ENCODE data around the gene NUP62. TPM values are rescaled to one million over a fixed set of nuclear protein-coding genes. Genes with fewer than 3 reads are reported as not detected.
"Not testable (repeated sequence)": the region's sequence is repeated elsewhere in the genome, so short reads cannot be mapped to it uniquely, and the experiment has no call there.

NUP62 gene
- total RNA-seq, 1 donor from 2014 or later, result 126 TPM

- intact Hi-C loops (cut with micrococcal nuclease), result no loop called here
These were observed 2.8 kb downstream of the NUP62 start for GRCh38 chr19:49926515-49926914.

GRCh38 chr19:49925486-49925885, 3.8 kb downstream of the NUP62 start:
- intact Hi-C loops (cut with micrococcal nuclease), result no loop called here

GRCh38 chr19:49924881-49925210, 4.5 kb downstream of the NUP62 start:
- intact Hi-C loops (cut with micrococcal nuclease), result not testable (repeated sequence)

GRCh38 chr19:49924004-49924880, 5.1 kb downstream of the NUP62 start:
- intact Hi-C loops (cut with micrococcal nuclease), result no loop called here

GRCh38 chr19:49923055-49924003, 6.0 kb downstream of the NUP62 start:
- intact Hi-C loops (cut with micrococcal nuclease), result no loop called here

GRCh38 chr19:49921871-49922795, 7.2 kb downstream of the NUP62 start:
- intact Hi-C loops (cut with micrococcal nuclease), result no loop called here

- intact Hi-C loops (cut with micrococcal nuclease), result no loop called here
These were observed 8.5 kb downstream of the NUP62 start for GRCh38 chr19:49920624-49921363.

- intact Hi-C loops (cut with micrococcal nuclease), result no loop called here
These were observed 11.2 kb downstream of the NUP62 start for GRCh38 chr19:49918089-49918488.

GRCh38 chr19:49916839-49917733, 12.2 kb downstream of the NUP62 start:
- intact Hi-C loops (cut with micrococcal nuclease), result no loop called here

- intact Hi-C loops (cut with micrococcal nuclease), result no loop called here
These were observed 14.0 kb downstream of the NUP62 start for GRCh38 chr19:49915271-49915670.

GRCh38 chr19:49913720-49914119, 15.6 kb downstream of the NUP62 start:
- intact Hi-C loops (cut with micrococcal nuclease), result no loop called here

- intact Hi-C loops (cut with micrococcal nuclease), result no loop called here
These were observed 16.2 kb downstream of the NUP62 start for GRCh38 chr19:49912965-49913685.

- intact Hi-C loops (cut with micrococcal nuclease), result no loop called here
These were observed 17.7 kb downstream of the NUP62 start for GRCh38 chr19:49911381-49912145.

- intact Hi-C loops (cut with micrococcal nuclease), result no loop called here
These were observed 19.1 kb downstream of the NUP62 start for GRCh38 chr19:49910179-49910578.

GRCh38 chr19:49908480-49909420, 20.6 kb downstream of the NUP62 start:
- intact Hi-C loops (cut with micrococcal nuclease), result no loop called here

GRCh38 chr19:49907745-49908446, 21.4 kb downstream of the NUP62 start:
- intact Hi-C loops (cut with micrococcal nuclease), result no loop called here
